ENCODE data around the gene BORCS5.

The BORCS5 gene

GRCh38 chr12:12425616-12426015 is 68.7 kb downstream of the BORCS5 start:
- DNase-seq (ENCODE audit: extremely low spot score, insufficient read length, low read depth) (no peak), FAIRE-seq (no peak)

DNA sequence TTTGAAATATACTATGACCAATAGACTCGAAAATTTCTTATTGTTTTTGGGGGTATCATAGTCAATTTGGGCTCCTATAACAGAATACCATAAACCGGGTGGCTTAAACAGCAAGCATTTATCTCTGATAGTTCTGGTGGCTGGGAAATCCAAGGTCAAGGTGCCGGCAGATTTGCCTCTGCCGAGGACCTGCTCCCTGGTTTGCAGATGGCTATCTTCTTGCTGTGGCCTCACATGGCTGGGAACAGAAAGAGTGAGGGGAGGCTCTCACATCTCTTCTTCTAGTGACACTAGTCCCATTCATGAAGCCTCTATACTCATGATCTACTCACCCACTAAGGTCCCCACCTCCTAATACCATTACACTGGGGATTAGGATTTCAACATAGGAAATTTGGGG is 70.7 kb downstream of the BORCS5 start:
- FAIRE-seq (peak; percentile 12), DNase-seq (ENCODE audit: extremely low spot score, insufficient read length, low read depth) (no peak)

DNA sequence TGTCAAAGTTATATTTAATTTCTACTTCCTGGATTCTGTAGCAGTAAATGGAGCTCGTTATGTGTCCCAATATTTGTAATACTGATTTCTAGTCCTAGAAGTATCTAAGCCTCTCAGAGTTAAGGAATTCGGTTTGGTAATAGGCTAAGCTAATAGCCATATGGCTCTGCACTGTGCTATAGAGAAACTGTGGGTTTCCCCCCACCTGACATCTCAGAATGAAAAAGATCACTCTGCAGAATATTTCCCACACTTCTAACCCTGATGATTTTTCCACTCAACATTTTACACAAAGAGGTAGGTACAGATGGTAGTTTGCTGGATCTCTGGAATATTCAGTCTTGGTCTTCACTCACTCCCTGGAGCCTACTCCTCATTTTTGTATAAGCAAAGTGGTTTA is 71.2 kb downstream of the BORCS5 start:
- FAIRE-seq = peak; percentile 63
- no peak for DNase-seq (ENCODE audit: extremely low spot score, insufficient read length, low read depth)

DNA sequence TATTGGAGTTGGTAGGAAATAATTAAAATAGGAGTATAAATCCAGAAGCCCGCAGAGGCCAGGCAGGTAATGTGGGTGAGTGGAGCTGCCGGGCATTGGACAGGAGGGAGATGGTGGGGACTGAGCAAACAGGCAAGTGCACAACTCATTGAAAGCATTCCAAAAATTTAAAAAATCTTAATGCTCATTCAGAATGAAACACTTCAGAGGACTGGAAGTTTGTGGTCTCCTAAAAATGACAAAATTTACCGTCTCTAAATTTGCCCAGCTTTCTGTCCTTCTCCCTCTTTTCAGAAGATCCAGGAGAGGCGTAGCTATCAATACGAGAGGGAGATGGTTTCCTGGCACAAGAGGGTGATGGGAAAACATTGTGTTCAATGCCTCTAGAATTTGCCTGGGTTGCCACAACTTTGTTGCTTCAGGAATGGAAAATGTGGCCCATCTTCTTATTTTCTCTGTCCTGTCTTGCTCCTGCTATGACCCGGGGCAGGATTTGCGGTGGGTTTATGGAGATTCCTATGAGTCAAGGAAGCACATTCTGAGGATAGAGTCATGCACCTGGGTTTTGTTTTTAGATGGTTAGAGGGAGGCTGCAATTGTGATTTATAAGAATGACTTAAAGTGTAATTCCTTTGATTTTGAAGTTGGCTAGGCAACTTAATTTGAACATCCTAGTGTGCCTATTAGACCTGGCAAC is 72.2 kb downstream of the BORCS5 start:
- DNase-seq (ENCODE audit: extremely low spot score, insufficient read length, low read depth) (no peak), FAIRE-seq (no peak)

- DNase-seq (ENCODE audit: extremely low spot score, insufficient read length, low read depth) (no peak), FAIRE-seq (no peak)
These were observed 75.5 kb downstream of the BORCS5 start for GRCh38 chr12:12432364-12432763.

- no peak for FAIRE-seq
- DNase-seq (ENCODE audit: extremely low spot score, insufficient read length, low read depth) = no peak
These were observed 76.4 kb downstream of the BORCS5 start for GRCh38 chr12:12433203-12433731.

DNA sequence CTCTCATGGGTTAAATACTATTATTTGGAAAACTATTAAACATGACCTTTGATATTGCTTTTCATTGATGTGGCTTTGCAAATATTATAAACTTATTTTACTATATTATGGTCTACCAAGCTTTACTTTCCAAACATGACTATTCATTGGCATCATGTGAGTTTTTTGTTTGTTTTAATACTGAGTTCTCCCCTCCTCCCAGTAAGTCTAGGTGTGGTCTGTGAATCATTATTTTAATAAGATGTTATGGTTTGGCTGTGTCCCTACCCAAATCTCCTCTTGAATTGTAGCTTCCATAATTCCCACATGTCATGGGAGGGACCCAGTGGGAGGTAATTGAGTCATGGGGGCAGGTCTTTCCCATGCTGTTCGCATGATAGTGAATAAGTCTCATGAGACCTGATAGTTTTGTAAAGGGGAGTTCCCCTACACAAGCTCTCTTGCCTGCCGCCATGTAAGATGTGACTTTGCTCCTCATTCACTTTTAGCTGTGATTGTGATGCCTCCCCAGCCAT is 80.0 kb downstream of the BORCS5 start:
- FAIRE-seq (no peak), DNase-seq (ENCODE audit: extremely low spot score, insufficient read length, low read depth) (no peak)

GRCh38 chr12:12439636-12440035 is 82.8 kb downstream of the BORCS5 start:
- FAIRE-seq = no peak
- DNase-seq (ENCODE audit: extremely low spot score, insufficient read length, low read depth) = no peak

GRCh38 chr12:12440784-12441428 is 84.0 kb downstream of the BORCS5 start:
- no peak for FAIRE-seq

GRCh38 chr12:12441429-12441807 is 84.5 kb downstream of the BORCS5 start:
- FAIRE-seq = no peak
- no peak for DNase-seq (ENCODE audit: extremely low spot score, insufficient read length, low read depth)

More at GRCh38 chr12:12440784-12441428, 84.0 kb downstream of the BORCS5 start:
- DNase-seq (ENCODE audit: extremely low spot score, insufficient read length, low read depth) = no peak

DNA sequence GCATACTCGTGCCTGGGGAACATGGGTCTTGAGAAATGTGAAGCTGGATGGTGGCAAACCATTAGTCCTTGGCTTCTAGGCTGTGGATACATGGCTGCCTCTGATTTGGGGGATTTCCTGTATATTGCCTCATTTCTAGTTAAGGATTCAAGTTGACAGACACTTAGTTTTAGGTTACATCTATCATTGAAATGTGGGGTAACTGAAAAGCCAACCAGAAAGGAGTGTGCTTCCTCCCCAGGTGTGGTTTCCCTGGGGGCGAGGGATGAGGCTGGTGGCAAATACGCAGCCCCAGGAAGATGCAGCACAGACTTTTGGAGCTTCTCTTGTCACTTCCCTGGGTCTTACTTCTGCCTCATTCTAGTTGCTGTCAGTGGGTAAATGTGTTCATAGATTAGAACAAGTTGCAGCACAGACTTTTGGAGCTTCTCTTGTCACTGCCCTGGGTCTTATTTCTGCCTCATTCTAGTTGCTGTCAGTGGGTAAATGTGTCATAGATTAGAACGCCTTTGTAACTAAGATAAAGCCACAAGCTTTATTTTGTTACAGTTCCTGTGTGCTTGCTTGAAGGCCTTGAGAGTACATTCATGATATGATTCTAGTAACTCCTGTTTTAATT is 85.1 kb downstream of the BORCS5 start:
- peak; percentile 47 for FAIRE-seq

DNA sequence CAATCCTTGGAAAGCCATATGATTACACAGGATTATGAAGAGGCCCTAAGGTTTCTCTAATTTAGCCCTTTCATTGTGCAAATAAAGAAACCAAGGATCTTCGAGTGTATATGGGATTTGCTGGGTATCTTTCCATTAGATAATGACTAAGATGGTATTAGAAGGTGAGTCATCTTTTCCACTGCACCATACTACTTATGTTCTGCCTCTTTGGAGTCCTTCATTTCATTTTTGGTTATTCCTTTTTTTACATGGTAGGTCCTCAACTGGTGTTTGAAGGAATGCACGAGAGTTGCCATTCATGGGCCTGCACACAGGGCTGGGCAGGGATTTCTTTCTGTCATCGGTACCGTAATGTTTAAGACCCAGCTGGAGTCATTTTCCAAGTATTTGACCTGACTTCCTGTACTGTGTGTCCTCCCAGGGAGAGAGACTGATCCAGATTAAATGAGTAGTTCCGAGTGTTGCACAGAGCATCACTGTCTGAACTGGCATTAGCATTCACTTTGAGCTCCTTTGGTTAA is 85.7 kb downstream of the BORCS5 start:
- FAIRE-seq = no peak
- DNase-seq (ENCODE audit: extremely low spot score, insufficient read length, low read depth) = no peak

More for the DNA sequence above, 85.1 kb downstream of the BORCS5 start:
- DNase-seq (ENCODE audit: extremely low spot score, insufficient read length, low read depth) = no peak

GRCh38 chr12:12443431-12443878 is 86.6 kb downstream of the BORCS5 start:
- DNase-seq (ENCODE audit: extremely low spot score, insufficient read length, low read depth) = no peak
- FAIRE-seq = no peak

DNA sequence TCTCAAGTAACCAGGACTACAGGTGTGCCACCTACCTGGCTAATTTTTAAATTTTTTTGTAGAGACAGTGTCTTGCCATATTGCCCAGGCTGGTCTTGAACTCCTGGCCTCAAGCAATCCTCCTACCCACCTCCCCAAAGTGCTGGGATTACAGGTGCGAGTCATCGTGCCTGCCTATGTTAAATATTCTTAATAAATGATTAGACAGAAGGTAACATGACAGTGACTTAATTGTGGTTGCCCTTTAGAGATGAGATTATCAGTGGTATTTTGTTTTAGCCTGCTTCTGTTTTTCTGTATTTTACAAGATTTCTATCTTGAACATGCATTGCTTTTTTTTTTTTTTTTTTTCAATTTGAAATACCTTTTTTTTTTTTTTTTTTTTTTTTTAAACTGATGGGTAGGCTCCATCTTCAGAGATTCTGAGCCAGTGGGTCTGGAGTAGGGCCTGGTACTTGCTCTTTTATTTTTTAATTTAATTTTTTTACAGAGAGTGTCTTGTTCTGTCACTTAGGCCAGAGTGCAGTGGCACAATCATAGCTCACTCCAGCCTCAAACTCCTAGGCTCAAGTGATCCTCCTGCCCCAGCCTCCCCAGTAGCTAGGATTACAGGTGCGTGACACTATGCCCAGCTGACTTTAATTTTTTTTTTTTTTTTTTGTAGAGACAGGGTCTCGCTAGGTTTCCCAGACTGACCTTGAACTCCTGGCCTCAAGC is 88.4 kb downstream of the BORCS5 start:
- DNase-seq (ENCODE audit: extremely low spot score, insufficient read length, low read depth) (no peak), FAIRE-seq (no peak)

DNA sequence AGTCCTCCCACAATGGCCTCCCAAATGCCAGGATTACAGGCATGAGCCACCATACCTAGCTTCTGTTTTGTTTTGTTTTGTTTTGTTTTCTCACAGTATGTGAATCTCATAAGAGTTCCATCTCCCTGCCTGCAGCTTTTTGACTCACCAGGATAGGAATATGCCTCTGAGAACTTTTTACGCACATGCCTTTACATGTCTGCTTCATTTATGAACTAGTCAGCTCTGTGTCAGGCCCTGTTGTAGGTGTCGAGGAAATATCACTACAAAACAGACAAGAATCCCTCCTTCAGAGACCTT is 89.0 kb downstream of the BORCS5 start:
- no peak for FAIRE-seq
- DNase-seq (ENCODE audit: extremely low spot score, insufficient read length, low read depth) = no peak

GRCh38 chr12:12446786-12447185 is 89.9 kb downstream of the BORCS5 start:
- DNase-seq (ENCODE audit: extremely low spot score, insufficient read length, low read depth) (no peak), FAIRE-seq (no peak)

GRCh38 chr12:12447236-12447635 is 90.4 kb downstream of the BORCS5 start:
- DNase-seq (ENCODE audit: extremely low spot score, insufficient read length, low read depth) (no peak), FAIRE-seq (no peak)

DNA sequence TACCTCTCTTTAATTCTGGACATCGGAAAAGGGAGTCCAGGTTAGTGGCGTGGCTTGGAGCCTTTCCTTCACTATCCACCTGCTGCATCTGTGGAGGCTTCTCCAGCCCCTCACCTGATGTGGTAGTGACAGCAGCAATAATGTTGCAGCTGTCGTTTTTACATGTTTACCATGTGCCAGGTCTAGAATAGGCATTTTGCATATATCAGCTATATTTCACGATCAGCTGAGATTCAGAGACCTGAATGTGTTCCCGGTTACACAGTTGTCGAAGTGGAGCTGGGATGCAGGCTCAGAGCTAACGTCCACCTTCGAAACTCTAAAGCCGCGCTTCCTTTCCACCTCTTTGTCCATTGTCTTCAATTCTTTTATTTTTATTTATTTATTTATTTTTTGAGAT is 91.0 kb downstream of the BORCS5 start:
- FAIRE-seq (no peak), DNase-seq (ENCODE audit: extremely low spot score, insufficient read length, low read depth) (no peak)

DNA sequence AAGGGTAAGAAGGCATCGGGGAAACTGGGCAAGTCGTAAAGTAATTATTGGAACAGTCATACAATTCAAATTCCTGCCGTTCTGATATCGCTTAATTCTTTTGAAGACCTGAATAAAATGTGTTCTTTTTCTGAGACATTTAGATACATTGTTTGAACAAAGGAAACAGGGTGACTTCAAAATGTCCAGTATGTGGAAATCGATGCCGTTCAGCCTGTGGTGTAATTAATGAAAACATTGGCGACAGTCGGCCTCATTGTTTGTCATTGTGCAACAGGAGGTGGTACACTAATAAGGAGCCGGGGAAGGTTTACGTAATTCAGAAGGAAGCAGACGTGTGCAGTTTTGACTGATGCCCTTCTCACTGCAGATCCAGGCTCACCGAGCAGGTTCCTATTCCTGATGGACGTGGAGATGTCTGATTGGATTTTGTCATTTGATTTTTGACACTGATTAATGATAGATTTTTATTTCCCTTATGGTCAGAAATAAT is 92.7 kb downstream of the BORCS5 start:
- DNase-seq (ENCODE audit: extremely low spot score, insufficient read length, low read depth) (no peak), FAIRE-seq (no peak)

DNA sequence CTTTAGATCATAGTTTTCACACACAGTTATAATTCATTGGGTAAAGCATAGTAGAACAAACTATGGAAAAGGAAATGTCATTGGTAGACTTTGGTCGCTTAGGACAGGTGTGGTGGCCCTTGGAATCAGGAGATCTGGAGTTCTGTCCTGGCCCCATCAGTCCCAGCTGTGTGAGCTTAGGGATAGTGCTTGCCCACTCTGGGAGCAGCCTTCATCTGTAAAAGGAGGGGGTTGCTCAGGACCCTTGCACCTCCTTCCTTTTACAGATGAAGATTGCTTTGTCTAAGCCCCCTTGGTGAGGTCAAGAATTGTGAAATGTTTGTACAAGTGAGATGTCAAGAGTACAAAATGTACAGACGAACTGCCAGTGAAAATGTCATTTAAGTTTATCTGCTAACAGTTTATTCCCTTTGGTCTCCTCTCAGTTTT is 93.2 kb downstream of the BORCS5 start:
- DNase-seq (ENCODE audit: extremely low spot score, insufficient read length, low read depth) (no peak), FAIRE-seq (no peak)
